HG03457 (cell line): Measurements from ENCODE around the gene EPN2.

Source experiments
- ATAC-seq: cut with Tn5 transposase; IDR thresholded peaks from one replicate; pipeline ENCODE4 v1.9.1; 2021; ENCODE audit warnings: moderate number of reproducible peaks; ENCODE audit not compliant: unreplicated experiment

Gene EPN2

GRCh38 chr17:19328441-19329061, 91.4 kb downstream of the EPN2 start:
- no peak for ATAC-seq

- ATAC-seq, result no peak
Measured at GRCh38 chr17:19329136-19329535, 92.0 kb downstream of the EPN2 start.

- no peak for ATAC-seq
Measured at GRCh38 chr17:19329839-19330238, 92.7 kb downstream of the EPN2 start.

GRCh38 chr17:19330271-19330670, 93.1 kb downstream of the EPN2 start:
- ATAC-seq, result no peak

GRCh38 chr17:19331134-19331533, 94.0 kb downstream of the EPN2 start:
- no peak for ATAC-seq

- ATAC-seq, result no peak
Measured at GRCh38 chr17:19331543-19332245, 94.5 kb downstream of the EPN2 start.

GRCh38 chr17:19332371-19333131, 95.4 kb downstream of the EPN2 start:
- ATAC-seq, result no peak

GRCh38 chr17:19333132-19333440, 95.9 kb downstream of the EPN2 start:
- ATAC-seq, result no peak

- ATAC-seq, result no peak
Measured at GRCh38 chr17:19333736-19334290, 96.6 kb downstream of the EPN2 start.

- ATAC-seq, result no peak
Measured at GRCh38 chr17:19334331-19334730, 97.2 kb downstream of the EPN2 start.

- ATAC-seq, result no peak
Measured at GRCh38 chr17:19335951-19336631, 98.9 kb downstream of the EPN2 start.

- no peak for ATAC-seq
Measured at GRCh38 chr17:19336938-19337711, 100.0 kb downstream of the EPN2 start.

- ATAC-seq, result no peak
Measured at GRCh38 chr17:19337712-19338023, 100.5 kb downstream of the EPN2 start.

GRCh38 chr17:19338031-19338990, 101.1 kb downstream of the EPN2 start:
- peak; percentile 67 for ATAC-seq

GRCh38 chr17:19339341-19339815, 102.2 kb downstream of the EPN2 start:
- no peak for ATAC-seq

- no peak for ATAC-seq
Measured at GRCh38 chr17:19341211-19341631, 104.1 kb downstream of the EPN2 start.

GRCh38 chr17:19341641-19342610, 104.8 kb downstream of the EPN2 start:
- no peak for ATAC-seq

- ATAC-seq, result no peak
Measured at GRCh38 chr17:19342611-19343255, 105.6 kb downstream of the EPN2 start.
